Activated naive CD4-positive, alpha-beta T cell treated with Interleukin-2 at 50 U/mL for 16 hours (primary cell): Measurements from ENCODE around the gene VPS35L.
"Not testable (repeated sequence)": the region's sequence is repeated elsewhere in the genome, so short reads cannot be mapped to it uniquely, and the experiment has no call there.

Experiments
- DNase-seq: peaks from one replicate; pipeline ENCODE4 v3.0.0-alpha.2; 2020

VPS35L gene

DNA sequence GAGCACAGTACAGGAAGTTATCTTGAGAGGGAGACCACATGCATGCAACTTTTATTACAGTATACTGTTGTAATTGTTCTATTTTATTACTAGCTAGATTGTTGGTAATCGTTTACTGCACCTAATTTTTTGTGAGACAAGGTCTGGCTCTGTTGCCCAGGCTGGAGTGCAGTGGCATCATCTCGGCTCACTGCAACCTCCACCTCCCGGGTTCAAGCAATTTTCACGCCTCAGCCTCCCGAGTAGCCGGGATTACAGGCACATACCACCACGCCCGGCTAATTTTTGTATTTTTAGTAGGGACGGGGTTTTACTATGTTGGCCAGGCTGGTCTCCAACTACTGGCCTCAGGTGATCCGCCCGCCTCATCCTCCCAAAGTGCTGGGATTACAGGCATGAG is 161.2 kb downstream of the VPS35L start:
- DNase-seq = not testable (repeated sequence)

DNA sequence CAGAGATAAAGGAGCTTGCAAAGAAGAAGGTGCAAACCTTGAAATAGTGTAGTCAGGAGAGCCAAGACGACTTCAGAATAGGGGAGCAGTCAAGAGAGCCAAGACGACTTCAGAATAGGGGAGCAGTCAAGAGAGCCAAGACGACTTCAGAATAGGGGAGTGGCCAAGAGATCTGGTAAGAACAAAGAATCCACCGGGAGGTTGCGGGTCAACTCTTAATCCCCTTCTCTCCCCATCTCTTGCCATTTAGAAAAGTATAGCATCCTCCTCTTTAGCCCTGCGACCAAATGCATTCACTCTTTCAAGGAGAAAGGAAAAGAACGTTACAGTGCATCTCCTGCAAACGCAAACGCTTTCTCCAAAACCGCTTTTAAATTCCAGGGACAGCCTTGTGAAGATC is 161.8 kb downstream of the VPS35L start:
- no peak for DNase-seq

DNA sequence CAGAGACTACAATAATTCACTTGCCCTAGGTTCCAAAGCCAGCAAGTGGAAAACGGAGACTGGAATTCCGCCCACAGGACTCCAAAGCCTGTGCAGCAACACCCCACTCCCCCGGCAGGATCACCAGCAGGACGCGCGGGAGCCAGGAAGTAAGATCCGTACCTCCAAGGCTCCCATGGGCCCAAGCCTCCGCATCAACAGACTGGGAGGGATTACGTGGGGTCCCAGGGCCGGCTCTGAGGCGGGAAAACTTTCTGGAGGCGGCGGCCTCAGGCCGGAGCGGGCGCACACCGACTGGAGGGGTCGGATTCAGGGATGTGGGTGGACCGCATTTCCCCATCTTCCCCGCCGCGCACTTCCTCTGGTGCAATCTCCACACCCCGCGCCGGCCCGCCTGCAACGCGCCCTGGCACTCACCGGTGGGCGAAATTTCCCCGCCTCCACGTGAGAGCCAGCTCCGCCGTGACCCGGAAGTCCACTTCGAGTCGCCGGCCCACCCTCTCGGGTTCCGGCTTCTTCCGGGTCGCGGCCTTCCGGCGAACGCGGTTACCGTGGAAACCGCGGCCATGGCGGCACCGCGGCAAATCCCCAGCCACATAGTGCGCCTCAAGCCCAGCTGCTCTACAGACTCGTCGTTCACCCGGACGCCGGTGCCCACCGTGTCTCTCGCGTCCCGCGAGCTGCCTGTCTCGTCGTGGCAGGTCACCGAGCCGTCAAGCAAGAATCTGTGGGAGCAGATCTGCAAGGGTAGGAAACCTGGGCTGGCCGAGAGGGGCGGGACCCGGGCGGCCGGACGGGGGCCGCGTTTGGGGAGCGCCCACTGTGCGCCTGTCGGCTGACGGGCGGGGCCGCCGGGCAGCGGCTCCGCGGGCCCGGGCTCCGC is 162.5 kb downstream of the VPS35L start, which contains the start of the genes IQCK and KNOP1:
TSS of gene IQCK (plus strand) at position 531 of the 883 bp plus-strand sequence. CDS start at position 567, 36 bp downstream.
TSS of gene KNOP1 (minus strand) at position 487 of the 883 bp plus-strand sequence. CDS start 3,192 bp downstream, outside the sequence.
- peak; percentile 93 for DNase-seq

DNA sequence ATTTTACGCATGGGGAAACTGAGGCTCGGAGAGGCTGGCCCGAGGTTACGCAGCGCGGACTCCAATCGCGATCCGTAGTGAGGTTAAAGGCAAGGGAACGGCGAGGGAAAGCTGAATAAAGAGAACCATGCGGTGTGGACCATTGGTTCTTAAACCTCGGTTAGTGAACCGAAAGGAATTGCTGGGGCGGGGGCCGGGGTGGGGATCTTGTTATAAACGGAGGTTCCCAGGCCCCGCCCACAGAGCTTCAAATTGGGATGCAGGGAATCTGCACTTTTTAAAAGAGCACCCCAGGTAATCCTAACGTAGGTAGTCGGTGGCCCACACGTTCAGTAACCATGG is 163.1 kb downstream of the VPS35L start:
- DNase-seq = no peak

DNA sequence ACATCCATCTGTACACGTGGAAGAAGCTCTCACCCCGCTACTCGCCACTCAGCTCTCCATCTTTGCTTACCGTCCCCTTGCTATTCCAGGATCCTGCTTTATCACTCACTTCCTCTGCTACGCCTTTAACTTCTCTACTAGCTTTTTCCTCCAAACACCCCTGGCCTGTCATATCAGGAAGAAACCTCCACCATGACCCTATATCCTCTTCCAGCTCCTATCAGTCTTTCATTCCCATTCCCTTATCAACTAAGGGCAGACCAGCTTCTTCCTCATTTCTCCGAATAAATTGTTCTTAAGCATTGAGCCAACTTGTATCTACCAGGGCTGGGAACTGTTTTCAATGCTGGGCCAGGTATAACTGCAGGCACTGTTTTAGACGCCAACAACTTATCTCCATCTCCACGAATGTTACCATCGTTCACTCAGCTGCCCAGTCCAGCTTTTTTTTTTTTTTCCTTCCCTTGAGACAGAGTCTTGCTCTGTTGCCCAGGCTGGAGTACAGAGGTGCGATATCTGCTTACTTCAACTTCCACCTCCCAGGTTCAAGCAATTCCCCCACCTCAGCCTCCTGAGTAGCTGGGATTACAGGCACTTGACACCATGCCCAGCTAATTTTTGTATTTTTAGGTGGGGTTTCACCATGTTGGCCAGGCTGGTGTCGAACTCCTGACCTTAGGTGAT is 166.9 kb downstream of the VPS35L start:
- DNase-seq = no peak

DNA sequence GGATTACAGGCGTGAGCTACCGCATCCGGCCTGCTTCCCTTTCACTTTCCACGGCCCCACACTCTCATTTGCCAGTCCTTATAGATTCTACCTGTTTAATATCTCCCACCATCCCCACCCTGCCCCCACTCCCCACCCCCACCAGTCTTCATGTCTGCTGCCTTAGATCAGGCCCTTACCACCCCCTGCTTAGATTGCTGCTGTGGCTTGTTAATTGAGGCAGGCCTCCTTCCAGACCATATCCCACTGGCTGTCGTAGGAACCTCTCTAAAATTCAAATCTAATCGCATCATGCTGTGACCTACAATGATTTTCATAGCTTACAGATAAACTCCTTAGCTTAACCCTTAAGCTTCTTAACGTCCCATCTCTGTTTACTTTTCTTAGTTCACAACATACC is 167.5 kb downstream of the VPS35L start:
- no peak for DNase-seq

DNA sequence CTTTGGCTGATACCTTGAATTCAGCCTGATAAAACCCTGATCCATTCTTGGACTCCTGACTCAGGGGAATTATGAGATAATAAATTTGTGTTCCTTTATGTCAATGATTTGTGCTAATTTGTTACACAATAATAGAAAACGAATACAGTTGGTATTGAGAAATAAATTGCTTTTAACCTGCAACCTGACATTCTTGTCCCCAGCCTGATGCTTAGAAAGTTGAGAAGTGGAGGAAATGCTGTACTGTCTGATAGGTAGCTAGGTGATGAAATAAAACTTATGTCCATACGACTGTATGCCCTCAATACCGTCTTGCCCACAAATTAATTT is 173.1 kb downstream of the VPS35L start:
- DNase-seq = no peak

DNA sequence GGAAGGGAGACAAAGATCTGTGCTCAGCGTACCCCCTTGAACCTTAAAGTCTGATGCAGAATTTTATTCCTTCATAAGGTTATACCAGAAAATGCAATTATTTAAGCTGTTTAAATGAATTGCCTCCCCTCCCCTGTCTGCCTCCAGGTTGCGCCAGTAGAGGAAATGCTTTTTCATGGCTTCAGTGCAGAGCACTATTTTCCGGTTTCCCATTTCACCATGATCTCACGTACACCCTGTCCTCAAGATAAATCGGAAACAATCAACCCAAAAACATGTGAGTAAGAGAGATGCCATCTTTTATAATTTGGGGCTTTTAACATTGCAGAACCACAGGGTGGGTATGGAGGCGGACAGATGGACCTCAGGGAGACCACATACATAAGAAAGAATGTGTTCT is 178.0 kb downstream of the VPS35L start:
- DNase-seq = no peak

DNA sequence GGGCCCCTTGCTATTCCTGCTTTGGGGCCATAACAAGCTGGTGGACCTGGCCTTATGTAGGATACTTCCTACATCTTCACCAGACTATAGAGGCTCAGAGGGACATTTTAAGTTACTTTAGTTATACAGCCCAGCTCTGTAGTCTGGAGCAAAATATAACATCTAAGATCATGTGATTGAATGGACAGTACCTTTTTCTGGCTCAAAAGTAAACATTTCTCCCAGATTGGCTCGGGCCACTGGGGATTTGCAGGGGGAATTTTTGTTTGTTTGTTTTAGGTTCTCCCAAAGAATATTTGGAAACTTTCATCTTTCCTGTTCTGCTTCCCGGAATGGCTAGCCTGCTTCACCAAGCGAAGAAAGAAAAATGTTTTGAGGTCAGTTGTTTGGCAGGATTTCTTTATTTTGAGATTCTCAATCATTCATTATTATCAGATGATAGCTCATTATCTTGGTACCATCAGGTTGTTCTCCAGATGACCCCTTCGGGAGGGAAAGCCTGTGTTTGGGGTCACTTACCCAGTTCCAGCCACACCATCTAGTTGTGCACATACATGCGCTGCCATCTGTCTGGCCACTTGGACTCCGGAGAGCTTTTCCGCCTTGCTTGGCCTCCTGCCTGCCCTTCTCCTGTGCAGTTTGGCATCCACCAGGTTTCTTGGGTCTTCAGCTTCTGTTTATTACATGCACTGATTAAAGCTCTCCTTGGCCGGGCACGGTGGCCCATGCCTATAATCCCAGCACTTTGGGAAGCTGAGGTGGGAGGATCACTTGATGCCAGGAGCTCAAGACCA is 179.8 kb downstream of the VPS35L start:
- DNase-seq = no peak

DNA sequence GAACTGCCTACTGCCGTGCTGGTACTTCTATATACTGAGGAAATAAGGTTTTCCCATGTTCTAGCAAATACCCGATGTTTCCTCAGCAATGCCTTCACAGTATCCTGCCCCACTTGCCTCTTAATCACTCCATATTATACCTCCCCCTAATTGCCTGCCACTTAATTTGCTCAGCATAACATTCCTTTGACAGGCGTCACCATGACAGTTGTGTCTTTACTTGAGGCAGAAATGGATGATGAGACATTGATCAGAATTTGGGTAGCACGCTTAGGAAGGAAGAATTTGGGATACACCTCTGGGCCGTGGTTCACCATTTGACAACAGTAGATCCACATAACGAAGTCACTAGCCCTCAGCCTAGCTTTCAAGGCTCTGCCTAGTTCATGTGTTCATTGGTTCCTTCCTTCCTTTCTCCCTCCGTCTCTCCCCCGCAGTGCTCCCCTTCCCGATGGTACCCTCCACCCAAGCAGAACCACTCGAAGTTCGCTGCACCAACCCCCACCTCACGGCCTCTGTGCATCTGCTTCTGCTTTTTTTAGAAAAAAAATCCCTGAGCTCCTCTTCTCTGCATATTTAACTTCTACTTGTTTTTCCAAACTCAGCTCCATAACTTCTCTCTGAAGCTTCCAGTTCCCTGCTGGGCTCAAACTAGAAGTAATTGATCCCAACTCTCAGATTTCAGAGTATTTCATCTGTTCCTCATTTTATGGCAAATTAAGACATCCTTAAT is 182.0 kb downstream of the VPS35L start:
- no peak for DNase-seq

DNA sequence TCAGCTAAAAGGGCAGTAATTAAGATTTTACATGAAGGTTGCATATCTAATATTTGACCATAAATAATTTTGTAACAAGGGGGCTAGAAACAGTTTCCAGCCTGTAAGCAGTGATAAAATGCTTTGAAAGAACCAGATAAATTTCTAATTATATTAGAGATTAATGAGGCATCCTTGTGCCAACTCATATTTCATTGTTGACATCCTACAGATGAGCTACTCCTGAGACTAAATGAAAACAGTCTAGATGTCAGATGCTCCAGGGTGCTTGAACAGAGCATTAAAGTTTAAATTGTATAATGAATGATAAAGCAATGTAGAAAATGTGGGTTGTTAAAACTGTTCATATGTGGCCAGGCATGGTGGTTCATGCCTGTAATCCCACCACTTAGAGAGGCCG is 185.9 kb downstream of the VPS35L start:
- DNase-seq = no peak

DNA sequence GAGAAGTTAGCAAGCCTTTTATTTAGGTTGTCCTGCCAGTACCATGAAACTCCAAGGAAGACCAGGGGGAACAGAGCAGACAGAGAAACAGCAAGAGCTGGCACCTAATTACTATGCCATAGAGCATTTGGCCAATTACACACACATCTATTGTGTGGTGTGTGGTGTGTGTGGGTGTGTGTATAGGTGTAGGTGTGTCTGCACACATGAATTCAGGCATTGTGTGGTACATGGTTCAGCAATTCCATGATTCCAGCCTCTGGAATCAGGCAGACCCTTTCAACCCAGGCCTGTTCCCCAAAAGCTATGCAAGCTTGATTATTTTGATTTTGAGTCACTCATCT is 188.3 kb downstream of the VPS35L start:
- no peak for DNase-seq

DNA sequence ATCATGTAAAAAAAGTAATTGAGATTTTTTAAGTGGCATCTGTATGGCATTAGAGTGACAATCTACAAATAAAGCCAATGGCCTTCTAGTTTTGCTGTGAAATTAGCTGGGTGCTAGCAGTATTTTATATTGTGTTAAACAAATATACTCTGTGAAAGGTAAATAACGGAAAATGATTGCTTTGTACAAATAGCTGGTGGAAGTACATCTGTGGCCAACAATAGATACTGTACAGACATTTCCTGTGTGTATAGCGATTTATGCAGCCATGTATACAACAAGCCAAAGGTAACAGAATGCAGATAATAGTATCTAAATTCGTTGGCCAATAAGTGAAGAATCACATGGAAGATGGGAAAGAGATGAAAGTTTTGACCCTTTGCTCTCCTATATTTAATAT is 189.2 kb downstream of the VPS35L start:
- DNase-seq = no peak

DNA sequence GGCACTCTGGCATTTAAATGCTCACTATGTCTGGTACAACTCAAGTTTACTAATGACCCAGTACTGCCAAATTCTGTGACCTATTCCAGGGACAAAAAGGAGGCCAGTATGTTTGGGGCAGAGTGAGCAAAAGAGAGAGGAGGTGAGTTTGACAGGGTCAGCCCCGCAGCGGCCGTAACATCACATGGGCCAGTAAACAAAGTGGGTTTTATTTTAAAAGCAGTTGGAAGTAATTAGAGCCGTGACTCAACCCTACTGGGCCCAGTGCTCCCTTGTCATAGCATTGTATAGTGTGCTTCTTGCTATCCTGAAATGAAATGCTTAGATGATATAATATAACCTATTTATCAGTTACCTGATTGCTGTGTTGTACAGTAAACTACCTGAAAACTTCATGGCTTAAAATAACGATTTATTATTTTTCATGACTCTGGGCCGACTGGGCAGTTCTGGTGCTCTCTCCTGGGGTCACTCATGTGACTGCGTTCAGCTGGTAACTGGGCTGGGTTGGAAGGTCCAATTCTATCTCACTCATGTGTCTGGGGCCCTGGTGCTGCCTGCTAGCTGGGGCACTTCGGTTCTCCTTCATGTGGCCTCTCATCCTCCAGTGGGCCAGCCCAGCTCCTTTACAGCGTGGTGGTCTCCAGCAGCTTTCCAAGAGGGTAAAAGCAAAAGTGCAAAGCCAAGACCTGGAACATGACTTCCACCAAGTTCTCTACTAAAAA is 189.9 kb downstream of the VPS35L start:
- no peak for DNase-seq

DNA sequence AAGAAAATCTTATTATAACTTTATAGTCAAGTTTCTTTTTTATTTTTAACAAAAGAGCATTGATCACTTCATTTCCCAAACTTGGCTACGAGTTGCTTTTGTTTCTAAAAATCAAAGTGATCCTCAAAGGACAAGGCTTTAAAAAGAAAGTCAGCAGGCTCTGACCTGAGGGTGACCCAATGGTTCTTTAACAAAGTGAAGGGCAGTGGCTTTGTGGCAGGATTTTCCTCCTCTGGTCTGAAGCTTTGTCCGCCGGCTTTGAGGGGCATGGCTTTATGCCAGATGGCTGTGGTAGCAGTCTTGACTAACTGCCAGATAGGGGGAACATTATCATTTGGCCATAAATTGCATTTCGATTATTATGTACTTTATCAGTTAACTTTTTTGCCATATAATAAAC is 191.1 kb downstream of the VPS35L start:
- no peak for DNase-seq

DNA sequence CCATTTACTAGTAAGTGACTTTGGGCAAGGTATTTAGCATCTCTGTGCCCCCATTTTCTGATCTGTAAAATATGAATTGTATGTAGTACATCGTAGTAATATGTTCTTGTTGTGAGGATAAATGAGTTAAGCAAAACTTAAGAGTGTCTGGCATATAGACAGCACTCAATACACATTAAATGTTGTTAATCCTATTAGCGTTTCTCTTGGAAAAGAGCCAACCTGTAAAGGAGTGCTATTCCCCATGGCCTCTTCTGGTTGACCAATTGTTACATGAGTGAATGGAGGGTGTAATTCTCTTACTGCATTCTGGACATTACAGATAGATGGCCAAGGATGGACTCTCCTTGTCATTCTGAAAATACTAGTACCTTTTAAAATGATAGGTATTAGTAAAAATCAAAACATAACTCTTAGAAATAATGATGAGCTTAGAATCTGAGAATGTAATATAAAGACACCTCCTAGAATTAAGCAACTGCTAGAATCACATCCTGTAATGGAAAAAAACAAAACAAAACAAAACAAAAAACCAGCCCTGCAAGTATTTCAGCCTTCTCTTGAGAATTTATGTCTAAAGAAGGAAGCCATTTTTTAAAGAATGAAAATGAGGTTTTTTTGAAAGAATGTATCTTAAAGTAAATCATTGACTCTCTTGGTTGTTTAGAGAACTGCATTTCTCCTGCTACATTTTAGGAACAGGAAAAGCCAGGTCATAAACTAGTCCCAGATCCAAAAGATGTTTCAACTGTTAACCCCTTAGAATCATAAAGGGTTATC is 193.1 kb downstream of the VPS35L start:
- DNase-seq = no peak

DNA sequence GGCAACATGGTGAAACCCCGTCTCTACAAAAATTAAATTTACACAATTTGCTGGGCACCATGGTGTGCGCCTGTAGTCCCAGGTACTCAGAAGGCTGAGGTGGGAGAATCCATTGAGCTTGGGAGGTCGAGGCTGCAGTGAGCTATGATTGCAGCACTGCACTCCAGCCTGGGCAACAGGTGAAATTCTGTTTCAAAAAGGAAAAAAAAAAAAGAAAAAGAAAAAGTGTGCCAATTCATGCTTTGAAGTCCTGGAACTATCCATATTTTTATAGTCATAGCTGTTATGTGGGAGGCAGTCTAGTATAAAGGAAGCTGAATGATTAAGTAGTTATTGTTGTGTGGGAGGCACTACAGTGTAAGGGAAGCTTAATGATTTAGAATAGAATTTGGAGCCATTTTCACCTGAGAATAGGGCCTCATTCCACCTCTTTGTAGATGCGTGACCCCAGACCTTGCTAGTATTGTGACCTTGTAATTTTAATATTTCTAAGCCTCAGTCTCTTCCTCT is 194.1 kb downstream of the VPS35L start:
- no peak for DNase-seq
